Measurements from ENCODE around the gene FOXN3. TPM values are rescaled to one million over a fixed set of nuclear protein-coding genes. Genes with fewer than 3 reads are reported as not detected.

FOXN3 gene
- total and polyA plus RNA-seq, 2 donors (not counting 3 experiments of a cell fraction or from before 2014, with no cell fraction given): 16.9 to 41.8 TPM

DNA sequence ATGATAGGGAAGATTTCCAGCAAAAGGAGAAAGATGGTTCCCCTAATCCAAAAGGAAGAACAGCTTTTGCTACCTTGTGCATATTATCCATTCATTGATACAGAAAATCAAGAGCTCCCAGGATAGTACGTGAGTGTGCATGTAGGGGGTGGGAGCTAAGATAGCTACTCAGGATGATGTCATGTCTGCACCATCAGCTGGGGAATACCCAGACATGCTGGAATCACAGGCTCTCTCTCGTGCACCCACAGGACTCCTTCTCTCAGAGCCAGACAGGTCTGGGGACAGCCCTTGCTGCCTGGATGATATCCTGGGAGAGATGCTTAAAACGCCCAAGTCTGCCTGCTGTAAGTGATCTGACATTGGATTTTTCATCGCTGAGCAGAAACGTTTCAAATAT lies 38.9 kb downstream of the FOXN3 start:
- H2AFZ ChIP-seq (ENCODE audit: low read depth, low read length): no peak overlapping the region
- TF ChIP-seq JUN (IDR thresholded peaks at IDR 0.05; ENCODE audit: borderline replicate concordance, insufficient read depth, insufficient read length, low read depth) (no peak), EZH2 (IDR thresholded peaks at IDR 0.05; ENCODE audit: borderline replicate concordance, low read depth, low read length, severe bottlenecking) (no peak), MYC (IDR thresholded peaks at IDR 0.05; ENCODE audit: low read depth, low read length) (no peak), POLR2AphosphoS5 (IDR thresholded peaks at IDR 0.05; ENCODE audit: insufficient read depth, low read depth, low read length) (no peak), POLR2A (IDR thresholded peaks at IDR 0.05; ENCODE audit: low read depth, low read length) (no peak), GATA2 (IDR thresholded peaks at IDR 0.05; ENCODE audit: insufficient read depth, insufficient read length, low read depth, low read length) (no peak), FOS (IDR thresholded peaks at IDR 0.05; ENCODE audit: borderline replicate concordance, insufficient read depth, low read length) (no peak), CTCF (IDR thresholded peaks at IDR 0.05; ENCODE audit: extremely low read depth in 1 of 2, insufficient read depth in 1 of 2, low read depth in 1 of 2, low read length in 2 of 2) (no peak)
- TF ChIP-seq, protein P1, sequence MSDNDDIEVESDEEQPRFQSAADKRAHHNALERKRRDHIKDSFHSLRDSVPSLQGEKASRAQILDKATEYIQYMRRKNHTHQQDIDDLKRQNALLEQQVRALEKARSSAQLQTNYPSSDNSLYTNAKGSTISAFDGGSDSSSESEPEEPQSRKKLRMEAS (IDR thresholded peaks at IDR 0.05; ENCODE audit: insufficient read depth, insufficient read length): no peak
- H3K4me2 ChIP-seq (ENCODE audit: insufficient read depth, low read length): no peak overlapping the region
- no peak overlapping the region for H3K4me3 ChIP-seq (replicated peaks in 1 of 3; ENCODE audit: insufficient read depth in 1 of 3, low read depth in 1 of 3, low read length in 3 of 3)
- H3K36me3 ChIP-seq (ENCODE audit: control insufficient read depth in 2 of 2, extremely low read depth in 1 of 2, insufficient read depth in 2 of 2, low read length in 2 of 2): no peaks in the 10 kb centered on the region
- no peak for DNase-seq (ENCODE audit: low read depth, low spot score)
- dilution Hi-C loops (cut with MboI; ENCODE audit: extremely low pct_ligation_motif_present, low sequenced_read_pairs): no loop called here
- no peaks in the 10 kb centered on the region for H3K4me1 ChIP-seq (ENCODE audit: control insufficient read depth, extremely low read depth, insufficient read depth, low read length)
- BruUV-seq (replicated peaks): no TSS peak
- no peak for FAIRE-seq
- H3K27me3 ChIP-seq (ENCODE audit: control insufficient read depth in 2 of 2, insufficient read depth in 2 of 2, low read length in 2 of 2): no peaks in the 10 kb centered on the region
- no peak overlapping the region for H3K9ac ChIP-seq (replicated peaks; ENCODE audit: extremely low read depth, insufficient read depth, low read length)
- intact Hi-C loops (cut with micrococcal nuclease): no loop called here
- no peak overlapping the region for H3K27ac ChIP-seq (ENCODE audit: insufficient read depth, low read depth, low read length)
- H4K20me1 ChIP-seq (replicated peaks; ENCODE audit: control insufficient read depth, extremely low read depth, insufficient read depth, low read length): no peaks in the 10 kb centered on the region
- no peaks in the 10 kb centered on the region for H3K9me3 ChIP-seq (replicated peaks; ENCODE audit: control insufficient read depth, insufficient read depth, low read length)
- POLR2A ChIA-PET: no interaction called here
- no peaks in the 10 kb centered on the region for H3K79me2 ChIP-seq (ENCODE audit: control insufficient read depth, insufficient read depth, low read length)
- no peaks in the 10 kb centered on the region for H3K9me1 ChIP-seq (replicated peaks; ENCODE audit: control insufficient read depth, extremely low read depth, insufficient read depth, low read length)
- CTCF ChIA-PET: interaction anchor here (1.8 kb wide), 1 partner anchor 9 kb away, joined by 4 read pairs; no protein-coding TSS in a partner anchor
